GM21619 (cell line): ENCODE measurements around the gene TEDC1.

Source experiments
- ATAC-seq: cut with Tn5 transposase; IDR thresholded peaks from one replicate; pipeline ENCODE4 v1.9.1; 2021; ENCODE audit not compliant: unreplicated experiment

Gene TEDC1

DNA sequence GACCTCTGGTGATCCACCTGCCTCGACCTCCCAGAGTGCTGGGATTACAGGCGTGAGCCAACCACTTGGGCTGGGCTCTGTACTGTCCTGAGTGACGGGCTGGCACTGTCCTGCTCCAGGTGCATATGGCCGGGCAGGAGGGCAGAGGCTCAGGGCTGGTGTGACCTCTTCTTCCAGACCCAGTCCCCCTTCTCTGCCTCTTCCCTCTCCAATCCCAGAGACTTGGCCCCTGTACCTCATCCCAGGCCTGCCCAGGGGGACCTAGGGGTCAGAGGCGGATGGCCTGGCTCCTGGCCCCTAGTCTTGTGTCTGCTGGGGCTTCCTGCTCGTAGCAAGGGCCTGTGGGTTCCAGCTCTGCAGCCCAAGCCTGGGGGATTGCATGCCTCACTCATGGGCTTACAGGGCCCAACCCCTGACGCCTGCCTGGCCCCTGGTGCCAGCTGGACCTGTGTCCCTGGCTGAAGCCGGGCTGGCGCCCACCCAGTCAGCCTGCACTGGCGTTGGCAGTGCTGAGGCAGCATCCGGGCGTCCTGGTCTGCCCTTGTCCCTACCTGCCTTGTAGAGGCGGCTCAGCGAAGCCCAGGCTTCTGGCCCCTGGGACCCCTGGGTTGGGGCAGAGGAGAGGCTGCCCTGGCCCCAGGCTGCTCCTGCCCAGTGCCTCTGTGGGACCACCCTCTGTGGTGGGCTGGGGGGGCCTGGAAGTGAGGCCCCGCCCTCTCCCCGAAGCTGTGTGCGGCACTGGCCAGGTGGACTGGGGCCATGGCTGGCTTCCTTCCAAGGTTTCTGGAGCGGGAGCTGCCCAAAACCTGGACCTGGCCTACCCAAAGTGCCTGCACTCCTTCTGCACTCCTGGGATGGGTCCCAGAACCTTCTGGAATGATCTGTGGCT lies 4.3 kb downstream of the TEDC1 start:
- ATAC-seq: no peak

DNA sequence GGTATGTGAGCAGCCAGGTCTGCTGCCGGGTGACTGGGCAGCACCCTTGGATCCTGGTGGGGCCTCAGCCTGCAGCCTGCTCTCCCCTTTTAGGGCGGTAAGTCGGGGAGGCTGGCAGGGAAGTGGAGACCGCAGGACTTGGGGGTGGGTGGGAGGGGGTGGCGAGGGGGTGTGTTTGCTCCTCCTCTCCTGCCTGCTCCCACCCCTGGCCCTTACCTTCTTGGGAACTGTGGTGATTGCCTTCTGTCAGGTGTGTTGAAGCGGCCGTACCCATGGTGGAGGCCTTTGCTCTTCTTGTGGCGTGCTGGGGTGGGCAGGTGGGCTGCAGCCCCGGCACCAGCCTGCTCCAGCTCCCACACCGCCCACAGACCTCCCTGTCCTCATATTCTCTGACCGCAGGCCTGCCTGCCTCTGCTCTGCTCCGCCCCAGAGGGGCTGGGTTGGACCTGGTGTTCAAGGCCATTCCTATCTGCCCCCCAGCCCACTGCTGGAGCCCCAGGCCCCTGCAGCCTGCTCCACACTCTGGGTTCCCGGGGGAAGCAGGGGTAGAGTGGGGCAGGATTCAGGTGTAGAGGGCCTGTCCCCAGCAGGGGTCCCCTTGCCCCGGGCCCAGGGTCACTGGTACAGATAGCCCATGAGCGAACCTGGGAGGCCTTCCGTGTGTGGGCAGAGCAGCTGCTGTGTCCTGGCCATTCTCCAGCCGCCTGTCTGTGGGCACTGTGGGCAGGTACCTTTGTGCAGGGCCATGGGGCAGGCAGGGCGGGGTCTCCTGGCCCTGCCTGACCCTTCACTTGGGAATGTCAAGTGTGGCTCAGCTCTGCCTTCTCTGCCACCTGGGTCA lies 5.2 kb downstream of the TEDC1 start:
- no peak for ATAC-seq

DNA sequence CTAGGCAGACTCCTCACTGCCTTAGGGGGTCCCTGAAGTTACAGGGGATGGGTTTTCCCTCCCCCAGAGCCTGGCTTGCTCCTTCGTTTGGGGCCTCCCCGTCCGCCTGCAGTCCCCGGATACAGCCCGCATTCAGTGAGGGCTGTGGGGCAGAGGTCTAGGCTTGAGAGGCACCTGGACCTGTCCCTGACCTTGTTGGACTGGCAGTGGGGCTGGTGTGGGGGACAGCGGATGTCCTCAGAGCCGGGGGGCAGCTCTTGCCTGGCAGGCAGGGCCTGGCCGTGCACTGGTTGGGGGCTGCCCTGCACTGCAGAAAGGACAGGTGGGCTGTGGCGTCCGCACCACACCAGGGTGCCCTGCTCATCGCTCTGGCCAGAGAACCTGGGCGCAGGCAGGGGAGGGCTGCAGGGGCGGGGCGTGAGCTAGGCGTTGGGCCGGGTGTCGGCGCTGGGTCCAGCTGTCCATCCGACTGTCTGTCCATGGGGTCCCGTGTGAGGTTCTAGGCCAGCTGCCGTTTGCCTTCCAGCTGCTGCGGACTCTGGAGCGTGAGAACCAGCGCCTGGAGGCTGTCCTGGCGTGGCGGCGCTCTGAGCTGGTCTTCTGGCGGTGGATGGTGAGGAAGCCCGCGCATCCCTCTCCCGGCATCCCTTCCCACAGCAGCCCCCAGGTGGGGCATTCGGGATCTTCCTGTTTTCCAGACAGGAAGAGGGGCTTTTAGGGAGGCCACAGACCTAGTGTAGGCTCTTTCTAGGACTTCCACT lies 6.0 kb downstream of the TEDC1 start:
- no peak for ATAC-seq

DNA sequence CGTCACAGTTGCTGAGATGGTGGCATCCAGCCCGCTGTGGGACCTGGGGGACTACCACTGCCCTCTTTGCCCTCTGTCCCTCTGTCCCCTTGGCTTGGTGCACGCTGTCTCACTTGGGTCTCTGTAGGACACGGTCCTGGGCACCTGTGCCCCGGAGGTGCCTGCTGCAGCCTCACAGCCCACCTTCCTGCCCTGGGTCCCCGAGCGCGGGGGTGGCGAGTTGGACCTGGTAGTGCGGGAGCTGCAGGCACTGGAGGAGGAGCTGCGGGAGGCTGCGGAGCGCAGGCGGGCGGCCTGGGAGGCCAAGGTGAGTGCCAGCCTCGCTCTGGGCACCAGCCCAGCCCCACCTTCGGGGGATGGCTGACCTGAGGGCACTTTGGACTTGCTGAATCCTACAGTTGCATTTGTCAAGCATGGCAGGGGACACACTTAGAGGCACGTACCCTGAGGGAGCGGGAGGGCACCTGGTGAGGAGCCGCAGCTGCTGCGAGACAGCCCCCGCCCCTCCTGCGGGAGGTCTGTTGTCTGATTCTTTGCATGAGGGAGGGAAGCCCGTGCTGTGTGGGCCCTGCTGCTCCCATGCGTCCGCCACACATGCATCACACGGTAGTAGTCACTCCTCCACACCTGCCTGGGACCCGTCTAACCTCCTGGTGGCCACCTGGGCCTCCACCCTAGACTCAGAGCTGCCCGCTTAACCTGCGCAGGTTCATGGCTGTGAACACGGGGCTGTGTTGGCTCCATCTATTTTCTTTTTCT lies 6.8 kb downstream of the TEDC1 start:
- ATAC-seq: no peak

DNA sequence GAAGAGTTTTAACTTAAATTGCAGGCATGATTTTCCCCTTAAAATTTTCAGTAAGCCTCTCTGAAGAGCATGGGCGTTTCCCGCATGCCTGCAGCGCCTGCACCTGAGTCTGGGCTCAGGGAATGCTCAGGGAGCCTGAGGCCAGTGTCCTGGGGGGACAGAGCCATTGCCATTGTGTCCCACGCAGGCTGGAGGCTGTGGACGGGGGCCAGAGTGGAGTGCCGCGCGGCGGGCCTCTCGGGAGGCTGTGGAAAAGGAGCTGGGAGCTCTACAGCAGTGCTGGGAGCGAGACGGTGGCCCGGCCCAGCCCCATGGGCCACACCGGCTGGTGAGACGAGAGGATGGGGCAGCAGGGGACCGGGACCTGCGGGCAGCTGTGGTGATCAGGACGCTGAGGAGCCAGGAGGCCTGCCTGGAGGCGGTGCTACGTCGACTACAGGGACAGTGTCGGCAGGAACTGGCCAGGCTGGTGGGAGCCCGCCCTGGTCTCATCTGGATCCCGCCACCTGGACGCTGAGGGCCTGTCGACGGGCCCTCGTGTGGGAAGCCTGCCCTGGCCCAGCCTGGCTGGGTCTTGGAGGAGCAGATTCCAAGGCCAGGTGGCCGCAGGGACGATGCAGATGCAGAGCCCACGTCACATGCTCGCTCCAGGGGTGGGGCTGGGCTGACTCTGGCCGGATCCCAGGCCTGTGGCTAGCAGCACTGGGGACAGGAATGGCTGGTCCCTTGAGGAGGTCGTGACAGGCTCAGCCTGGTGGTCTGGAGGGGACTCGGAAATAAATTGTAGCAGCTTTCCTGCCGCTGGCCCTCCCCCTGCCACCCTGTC lies 7.6 kb downstream of the TEDC1 start:
- no peak for ATAC-seq

DNA sequence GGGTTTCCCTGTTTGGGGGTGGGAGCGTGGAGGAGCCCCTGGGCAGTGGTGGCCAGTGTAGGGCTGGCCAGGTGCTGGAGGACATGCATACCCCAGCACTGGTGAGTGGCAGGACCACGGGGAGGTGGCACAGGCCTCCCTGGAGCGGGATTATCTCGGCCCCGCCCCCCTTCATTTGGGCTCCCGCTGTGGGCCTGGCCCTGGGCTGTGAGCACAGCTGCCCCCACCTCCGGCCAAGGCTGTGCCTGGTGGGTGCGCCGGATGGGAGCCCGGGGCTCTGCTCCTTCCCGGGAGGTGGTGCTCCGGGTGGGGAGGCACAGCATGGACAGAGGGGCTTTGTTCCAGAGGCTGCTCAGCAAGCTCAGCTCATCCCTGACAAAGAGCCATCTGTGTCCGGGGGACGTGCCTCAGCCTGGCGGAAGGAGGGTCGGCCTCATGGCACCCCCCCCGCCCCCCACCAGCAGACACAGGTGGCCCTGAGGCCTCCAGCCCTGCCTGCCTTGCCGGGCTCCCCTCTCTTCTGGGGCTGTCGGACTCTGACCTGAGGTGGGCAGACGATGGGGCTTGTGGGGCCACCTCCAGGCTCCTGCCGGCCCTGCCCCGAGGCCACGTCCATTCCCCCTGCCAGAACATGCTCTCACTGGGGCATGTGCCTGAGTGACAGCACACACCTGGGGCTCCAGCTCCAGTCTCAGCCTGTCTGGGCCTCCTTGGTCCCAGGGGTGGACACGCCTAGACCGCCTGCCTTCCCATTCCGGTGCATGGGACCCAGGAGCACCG lies 8.4 kb downstream of the TEDC1 start:
- no peak for ATAC-seq

DNA sequence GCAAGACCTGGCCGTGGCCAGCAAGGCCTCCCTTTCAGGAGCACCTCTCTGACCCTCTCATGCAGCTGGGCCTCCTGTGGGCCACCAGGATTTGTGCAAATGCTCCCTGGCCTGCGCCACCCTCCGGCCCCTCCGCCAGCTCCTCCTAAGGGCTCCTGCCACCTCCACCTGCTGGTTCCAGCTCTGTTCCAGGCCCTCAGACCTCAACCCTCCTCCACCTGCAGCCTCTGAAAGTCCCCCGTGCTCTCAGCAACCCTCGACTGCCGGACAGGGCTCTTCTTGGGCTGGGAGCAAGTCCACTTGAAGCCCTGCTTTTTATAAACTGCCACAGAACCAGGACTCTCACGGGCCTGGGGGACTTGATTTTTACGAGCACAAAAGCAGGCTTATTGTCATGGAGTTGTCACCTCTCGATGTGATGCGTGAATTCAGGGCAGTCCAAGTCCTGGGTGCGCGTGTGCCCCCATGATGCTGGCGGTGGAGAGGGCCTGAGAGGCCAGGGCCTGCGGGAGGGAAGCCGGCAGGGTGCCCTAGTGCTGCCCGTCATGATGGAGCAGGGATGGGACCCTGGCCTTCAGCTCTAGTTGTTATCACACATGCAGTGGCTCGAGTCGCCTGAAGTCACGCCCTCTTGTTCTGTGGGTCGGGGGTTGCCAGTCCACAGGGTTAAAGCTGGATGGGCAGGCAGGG lies 9.1 kb downstream of the TEDC1 start:
- ATAC-seq: no peak

DNA sequence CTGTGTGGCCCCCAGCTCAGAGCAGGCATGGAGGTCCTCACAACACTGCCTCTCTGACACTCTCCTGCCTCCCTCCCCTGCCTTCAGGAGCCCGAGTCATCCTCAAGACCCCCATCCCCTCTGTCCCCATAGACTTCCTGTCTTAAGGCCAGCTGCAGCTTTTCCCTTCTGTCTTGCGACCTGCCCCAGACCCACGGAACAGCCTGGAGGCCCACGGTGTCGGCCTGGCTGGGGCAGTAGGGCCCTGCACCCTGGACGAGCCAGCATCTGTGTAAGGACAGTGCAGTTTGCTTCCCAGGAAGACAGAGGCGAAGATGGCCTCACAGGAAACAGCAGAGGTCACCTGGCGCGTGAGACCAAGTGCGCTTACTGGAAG lies 9.7 kb downstream of the TEDC1 start:
- no peak for ATAC-seq

DNA sequence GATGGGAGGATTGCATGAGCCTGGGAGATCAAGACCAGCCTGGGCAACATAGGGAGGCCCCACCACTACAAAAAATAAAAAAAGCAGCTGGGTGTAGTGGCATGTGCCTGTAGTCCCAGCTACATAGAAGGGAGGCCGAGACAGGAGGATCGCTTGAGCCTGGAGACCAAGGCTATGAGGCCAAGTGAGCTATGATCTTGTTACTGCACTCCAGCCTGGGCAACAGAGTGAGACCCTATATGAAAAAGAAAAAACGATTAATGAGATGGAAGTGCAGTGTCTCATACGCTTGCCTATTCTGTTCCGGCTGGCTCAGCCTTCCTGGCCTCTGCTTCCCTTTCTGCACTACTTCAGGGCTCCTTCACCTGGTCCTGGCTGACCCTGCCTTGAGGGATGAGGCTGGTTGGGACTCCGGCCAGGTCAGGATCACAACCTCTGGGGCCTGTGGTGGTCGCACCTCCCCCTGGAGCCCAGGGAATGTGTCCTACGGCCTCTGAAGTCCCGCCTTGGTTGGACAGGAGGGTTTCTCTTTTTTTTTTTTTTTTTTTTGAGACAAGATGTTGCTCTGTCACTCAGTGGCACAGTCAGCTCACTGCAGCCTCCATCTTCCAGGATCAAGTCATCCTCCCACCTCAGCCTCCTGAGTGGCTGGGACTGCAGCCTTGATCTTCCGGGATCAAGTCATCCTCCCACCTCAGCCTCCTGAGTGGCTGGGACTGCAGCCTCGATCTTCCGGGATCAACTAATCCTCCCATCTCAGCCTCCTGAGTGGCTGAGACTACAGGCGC lies 10.7 kb downstream of the TEDC1 start:
- ATAC-seq: no peak

DNA sequence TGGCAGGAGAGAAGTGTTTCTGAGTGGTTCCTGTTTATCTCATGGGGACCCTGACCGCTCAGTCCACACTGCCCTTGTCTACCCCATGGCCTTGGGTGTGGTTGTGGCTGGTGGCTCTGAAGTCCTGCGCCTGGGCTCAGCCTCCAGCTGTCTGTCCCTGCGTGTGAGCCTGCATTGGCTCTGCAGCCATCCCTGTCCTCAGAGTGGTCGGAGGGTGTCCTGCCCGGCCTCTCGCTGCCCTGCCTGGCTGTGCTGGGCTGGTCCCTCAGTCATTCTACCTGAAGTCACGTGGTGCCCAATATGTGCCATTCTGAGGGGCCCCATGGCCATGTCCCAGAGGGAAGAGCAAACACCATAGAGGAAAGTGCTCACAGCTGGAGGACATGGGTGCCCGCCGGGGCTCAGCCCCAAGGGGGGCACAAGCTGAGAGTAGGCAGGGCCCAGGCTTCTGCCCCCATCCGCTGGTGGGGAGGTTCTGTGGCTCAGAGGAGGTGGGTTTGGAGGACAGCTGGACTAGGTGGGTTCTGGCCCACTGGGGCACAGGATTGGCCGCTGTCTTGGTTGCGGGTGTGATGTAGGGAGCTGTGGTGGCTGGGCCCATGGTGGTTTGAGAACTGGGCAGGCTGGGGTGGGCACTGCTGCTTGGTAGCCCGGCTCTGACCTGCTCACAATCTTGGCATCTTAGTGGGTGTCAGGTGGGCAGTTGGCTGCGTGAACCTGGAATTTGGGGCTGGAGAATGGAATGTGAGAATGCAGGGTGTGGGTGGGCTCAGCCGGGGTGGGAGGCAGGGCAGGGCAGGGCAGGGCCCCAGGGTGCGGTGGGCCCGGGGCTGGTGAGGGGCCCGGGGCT lies 11.6 kb downstream of the TEDC1 start:
- no peak for ATAC-seq

DNA sequence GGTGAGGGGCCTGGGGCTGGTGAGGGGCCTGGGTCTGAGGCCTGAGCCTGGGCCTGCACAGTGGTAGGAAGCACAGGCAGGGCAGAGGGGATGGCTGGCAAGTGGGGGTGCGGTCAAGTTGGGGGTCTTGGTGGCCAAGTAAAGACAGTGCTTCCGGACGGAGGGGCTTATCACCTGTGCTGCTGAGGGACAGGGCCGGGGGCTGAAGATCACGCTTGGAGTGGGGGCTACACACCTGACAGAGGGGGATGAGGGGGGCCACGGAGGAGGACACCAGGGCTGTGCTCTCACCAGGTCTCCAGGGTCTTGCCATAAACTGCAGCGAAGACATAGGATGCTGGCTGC lies 12.2 kb downstream of the TEDC1 start:
- no peak for ATAC-seq

DNA sequence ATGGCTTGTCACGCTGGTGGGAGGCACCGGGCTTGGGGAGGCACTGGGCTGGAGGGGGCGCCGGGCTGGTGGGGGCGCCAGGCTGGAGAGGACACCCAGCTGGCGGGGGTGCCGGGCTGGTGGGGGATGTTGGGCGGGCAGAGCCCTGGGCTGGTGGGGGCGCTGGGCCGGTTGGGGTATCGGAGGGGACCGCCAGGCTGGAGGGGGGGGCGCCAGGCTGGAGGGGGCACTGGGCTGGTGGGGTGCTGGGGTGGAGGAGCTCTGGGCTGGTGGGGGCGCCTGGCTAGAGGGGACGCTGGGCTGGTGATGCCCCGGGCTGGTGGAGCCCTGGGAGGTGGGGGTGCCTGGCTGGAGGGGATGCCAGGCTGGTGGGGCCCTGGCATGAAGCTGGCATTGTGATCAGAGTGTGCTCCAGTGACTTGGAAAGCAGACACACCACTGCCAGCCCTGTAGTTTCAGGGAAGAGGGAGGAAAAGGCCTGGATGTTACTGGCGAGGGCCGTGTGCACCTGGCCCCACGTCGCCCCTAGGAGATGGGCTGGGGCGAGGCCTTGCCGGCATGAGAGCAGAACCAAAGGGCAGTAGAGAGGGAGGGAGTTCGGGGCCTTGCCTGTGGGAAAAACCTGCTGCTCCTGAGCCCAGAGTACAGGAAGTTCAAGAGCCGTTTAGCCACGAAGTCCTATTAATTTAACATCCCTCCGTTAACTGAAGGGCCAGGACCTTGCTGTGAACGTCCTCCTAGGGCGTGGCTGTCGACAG lies 13.1 kb downstream of the TEDC1 start:
- no peak for ATAC-seq

DNA sequence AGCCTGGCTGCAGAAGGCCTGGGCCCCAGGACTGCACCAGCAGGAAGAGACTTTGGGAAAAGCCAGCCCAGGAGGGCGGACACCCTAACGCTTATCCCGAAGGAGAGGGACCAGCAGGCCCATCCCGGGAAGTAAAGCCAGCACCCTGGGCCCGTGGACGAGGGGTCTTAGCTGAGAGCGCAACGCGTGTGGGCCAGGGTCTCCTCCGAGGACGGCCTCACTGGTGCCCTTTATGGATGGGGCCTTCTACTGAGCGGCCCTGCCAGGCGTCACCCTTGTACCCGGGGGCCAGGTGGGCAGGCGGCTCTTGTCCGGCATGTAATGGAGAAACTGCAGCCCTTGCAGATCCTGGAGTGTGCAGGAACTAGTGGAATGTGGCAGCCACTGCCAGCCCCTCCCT lies 14.1 kb downstream of the TEDC1 start:
- no peak for ATAC-seq

DNA sequence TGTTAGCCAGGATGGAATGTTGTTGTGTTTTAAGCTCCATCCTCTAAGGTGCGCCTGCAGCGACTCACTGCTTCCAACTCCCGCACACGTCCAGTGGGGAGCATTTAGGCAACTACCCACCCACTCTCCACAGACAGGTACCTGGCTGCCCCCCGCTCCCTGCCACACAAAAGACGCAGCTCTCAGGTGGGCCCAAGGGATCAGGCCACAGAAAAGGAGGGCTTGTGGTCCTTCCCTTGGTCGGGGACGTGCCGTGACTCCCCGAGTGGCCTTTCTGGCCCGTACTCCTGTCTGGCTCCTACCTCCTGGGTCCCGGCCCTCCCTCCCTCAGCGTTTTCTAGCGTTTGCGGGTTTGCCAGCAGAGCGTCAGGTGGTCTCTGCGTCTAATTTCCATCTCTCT lies 16.2 kb downstream of the TEDC1 start:
- ATAC-seq: no peak

DNA sequence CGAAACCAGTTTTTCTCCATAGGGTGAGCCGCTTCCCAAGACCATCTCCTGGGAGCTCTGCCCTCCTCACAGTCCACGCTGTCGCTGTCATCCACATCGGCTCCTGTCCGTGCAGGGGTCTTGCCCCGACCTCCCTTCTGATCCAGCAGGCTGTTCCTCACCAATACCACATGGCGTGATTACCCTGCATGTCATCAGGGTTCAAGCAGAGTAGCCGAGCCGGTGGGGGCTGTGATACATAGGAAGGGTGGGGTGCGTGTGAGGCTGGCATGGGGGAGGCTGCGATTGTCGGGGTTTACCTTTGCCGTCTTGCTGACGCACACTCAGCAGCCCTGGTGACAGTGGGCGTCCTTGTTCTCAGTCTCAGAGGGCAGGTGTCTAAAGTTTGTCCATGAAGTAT lies 17.0 kb downstream of the TEDC1 start:
- ATAC-seq: no peak

DNA sequence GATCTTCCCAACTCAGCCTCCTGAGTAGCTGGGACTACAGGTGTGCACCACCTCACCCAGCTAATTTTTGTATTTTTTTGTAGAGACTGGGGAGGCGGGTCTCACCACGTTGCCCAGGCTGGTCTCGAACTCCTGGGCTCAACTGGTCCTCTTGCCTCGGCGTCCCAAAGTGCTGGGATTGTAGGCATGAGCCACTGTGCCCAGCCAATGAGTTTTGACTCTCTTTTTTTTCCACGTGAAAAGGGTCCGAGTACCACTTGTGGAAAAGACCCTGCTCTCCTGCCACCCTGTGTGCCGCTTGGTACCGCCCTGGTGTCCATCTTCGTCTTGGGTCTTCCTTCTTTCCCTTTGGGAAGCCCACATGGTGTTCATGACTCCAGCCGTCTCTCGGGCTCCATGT lies 17.6 kb downstream of the TEDC1 start:
- ATAC-seq: no peak
